ENCODE measurements around the gene SYNGR4.
A peak's percentile ranks its signal among the peaks of the same experiment; 100 is the strongest.

The SYNGR4 gene

GRCh38 chr19:48378194-48378570, 14.0 kb downstream of the SYNGR4 start:
- Histone ChIP-seq H3K36me3 (ENCODE audit: insufficient read depth, low read length) (peaks cover 17% of the 10 kb centered on the region; the same call in 1 of the 2 replicates), H3K27me3 (ENCODE audit: insufficient read depth, low read length, poor library complexity) (no peaks in the 10 kb centered on the region), H3K27ac (ENCODE audit: low read length) (no peak overlapping the region), H2AFZ (ENCODE audit: low read depth, low read length) (no peak overlapping the region), H3K9ac (ENCODE audit: low read depth, low read length) (no peak overlapping the region), H3K4me1 (ENCODE audit: insufficient read depth, low read length) (no peaks in the 10 kb centered on the region), H3K4me3 (ENCODE audit: low read depth in 1 of 2, low read length in 2 of 2) (no peak overlapping the region), H3K4me2 (ENCODE audit: insufficient read depth, low read length) (no peak overlapping the region), H3K9me3 (ENCODE audit: insufficient read depth, low read length, severe bottlenecking) (no peaks in the 10 kb centered on the region), H3K79me2 (ENCODE audit: insufficient read depth, low read length) (no peaks in the 10 kb centered on the region), H4K20me1 (ENCODE audit: insufficient read depth, low read length) (no peaks in the 10 kb centered on the region)
- ATAC-seq (ENCODE audit: insufficient read depth, low read depth) (no peak), DNase-seq (no peak)
- no peak for TF ChIP-seq EZH2 (IDR thresholded peaks at IDR 0.05; ENCODE audit: borderline replicate concordance, low read depth, low read length, severe bottlenecking)
- TF ChIP-seq, protein P1, sequence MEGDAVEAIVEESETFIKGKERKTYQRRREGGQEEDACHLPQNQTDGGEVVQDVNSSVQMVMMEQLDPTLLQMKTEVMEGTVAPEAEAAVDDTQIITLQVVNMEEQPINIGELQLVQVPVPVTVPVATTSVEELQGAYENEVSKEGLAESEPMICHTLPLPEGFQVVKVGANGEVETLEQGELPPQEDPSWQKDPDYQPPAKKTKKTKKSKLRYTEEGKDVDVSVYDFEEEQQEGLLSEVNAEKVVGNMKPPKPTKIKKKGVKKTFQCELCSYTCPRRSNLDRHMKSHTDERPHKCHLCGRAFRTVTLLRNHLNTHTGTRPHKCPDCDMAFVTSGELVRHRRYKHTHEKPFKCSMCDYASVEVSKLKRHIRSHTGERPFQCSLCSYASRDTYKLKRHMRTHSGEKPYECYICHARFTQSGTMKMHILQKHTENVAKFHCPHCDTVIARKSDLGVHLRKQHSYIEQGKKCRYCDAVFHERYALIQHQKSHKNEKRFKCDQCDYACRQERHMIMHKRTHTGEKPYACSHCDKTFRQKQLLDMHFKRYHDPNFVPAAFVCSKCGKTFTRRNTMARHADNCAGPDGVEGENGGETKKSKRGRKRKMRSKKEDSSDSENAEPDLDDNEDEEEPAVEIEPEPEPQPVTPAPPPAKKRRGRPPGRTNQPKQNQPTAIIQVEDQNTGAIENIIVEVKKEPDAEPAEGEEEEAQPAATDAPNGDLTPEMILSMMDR (IDR thresholded peaks at IDR 0.05; ENCODE audit: borderline replicate concordance, extremely low read depth, low read length, poor library complexity, severe bottlenecking): no peak

GRCh38 chr19:48379058-48379457, 14.9 kb downstream of the SYNGR4 start:
- Histone ChIP-seq H3K36me3 (ENCODE audit: insufficient read depth, low read length) (peaks cover 24% of the 10 kb centered on the region), H4K20me1 (ENCODE audit: insufficient read depth, low read length) (no peaks in the 10 kb centered on the region), H2AFZ (ENCODE audit: low read depth, low read length) (no peak overlapping the region), H3K9me3 (ENCODE audit: insufficient read depth, low read length, severe bottlenecking) (no peaks in the 10 kb centered on the region), H3K4me1 (ENCODE audit: insufficient read depth, low read length) (no peaks in the 10 kb centered on the region), H3K27me3 (ENCODE audit: insufficient read depth, low read length, poor library complexity) (no peaks in the 10 kb centered on the region), H3K4me3 (ENCODE audit: low read depth in 1 of 2, low read length in 2 of 2) (no peak overlapping the region), H3K27ac (ENCODE audit: low read length) (no peak overlapping the region), H3K9ac (ENCODE audit: low read depth, low read length) (no peak overlapping the region), H3K79me2 (ENCODE audit: insufficient read depth, low read length) (no peaks in the 10 kb centered on the region), H3K4me2 (ENCODE audit: insufficient read depth, low read length) (no peak overlapping the region)
- DNase-seq: no peak
- TF ChIP-seq, protein P1 (IDR thresholded peaks at IDR 0.05; ENCODE audit: borderline replicate concordance, extremely low read depth, low read length, poor library complexity, severe bottlenecking): no peak
- no peak for TF ChIP-seq EZH2 (IDR thresholded peaks at IDR 0.05; ENCODE audit: borderline replicate concordance, low read depth, low read length, severe bottlenecking)
- no peak; the same call in 2 of the 3 replicates for ATAC-seq (ENCODE audit: insufficient read depth, low read depth)

- H3K9me3 ChIP-seq (ENCODE audit: insufficient read depth, low read length, severe bottlenecking): no peaks in the 10 kb centered on the region
- H3K79me2 ChIP-seq (ENCODE audit: insufficient read depth, low read length): no peaks in the 10 kb centered on the region
- H3K4me2 ChIP-seq (ENCODE audit: insufficient read depth, low read length): no peak overlapping the region
- H3K4me3 ChIP-seq (ENCODE audit: low read depth in 1 of 2, low read length in 2 of 2): no peak overlapping the region
- DNase-seq (no peak), ATAC-seq (ENCODE audit: insufficient read depth, low read depth) (no peak)
- peaks cover 46% of the 10 kb centered on the region for H3K36me3 ChIP-seq (ENCODE audit: insufficient read depth, low read length)
- H3K27me3 ChIP-seq (ENCODE audit: insufficient read depth, low read length, poor library complexity): no peaks in the 10 kb centered on the region
- H3K9ac ChIP-seq (ENCODE audit: low read depth, low read length): no peak overlapping the region
- H3K4me1 ChIP-seq (ENCODE audit: insufficient read depth, low read length): no peaks in the 10 kb centered on the region
- no peak for TF ChIP-seq EZH2 (IDR thresholded peaks at IDR 0.05; ENCODE audit: borderline replicate concordance, low read depth, low read length, severe bottlenecking)
- TF ChIP-seq, protein P1 (IDR thresholded peaks at IDR 0.05; ENCODE audit: borderline replicate concordance, extremely low read depth, low read length, poor library complexity, severe bottlenecking): peak; percentile 19
- H4K20me1 ChIP-seq (ENCODE audit: insufficient read depth, low read length): no peaks in the 10 kb centered on the region
- H3K27ac ChIP-seq (ENCODE audit: low read length): no peak overlapping the region
- no peak overlapping the region for H2AFZ ChIP-seq (ENCODE audit: low read depth, low read length)
Observed at GRCh38 chr19:48381178-48381950, 17.2 kb downstream of the SYNGR4 start.

Data from DND-41 (cell line).